IMR-90 (cell line): ENCODE data around the gene MYL10.

Experiments used
- CTCF ChIP-seq: conservative IDR thresholded peaks from 2 replicates; pipeline ENCODE4 v1.5.1; 2012; ENCODE audit warnings: mild to moderate bottlenecking, low read depth, low read length, improper control_type of control experiment
- POLR2A ChIP-seq: IDR thresholded peaks from 2 replicates; pipeline ENCODE4 v1.6.1; 2012; ENCODE audit warnings: mild to moderate bottlenecking, low read depth, low read length
- RCOR1 ChIP-seq: IDR thresholded peaks from 2 replicates; pipeline ENCODE4 v1.6.1; 2012; ENCODE audit warnings: mild to moderate bottlenecking, low read length, improper control_type of control experiment; ENCODE audit not compliant: insufficient replicate concordance
- SMC3 ChIP-seq: fragments of 150-350 bp; IDR thresholded peaks from 2 replicates; pipeline ENCODE4 v1.6.1; 2016; ENCODE audit warnings: low read depth, mild to moderate bottlenecking, antibody characterized with exemption, low read length, moderate library complexity
- USF2 ChIP-seq: fragments of 150-350 bp; IDR thresholded peaks from 2 replicates; pipeline ENCODE4 v1.6.1; 2017; ENCODE audit warnings: mild to moderate bottlenecking, antibody characterized with exemption, low read length, low read depth

GRCh38 chr7:101612885-101613515 is 16.1 kb downstream of the MYL10 start:
- no peak for TF ChIP-seq CTCF
- TF ChIP-seq POLR2A = no peak
- TF ChIP-seq RCOR1 = no peak
- TF ChIP-seq SMC3 = no peak
- no peak for TF ChIP-seq USF2
